GM23338 (cell line): ENCODE measurements around the gene SBF2. TPM values are rescaled to one million over a fixed set of nuclear protein-coding genes. Genes with fewer than 3 reads are reported as not detected.

Source experiments
- ATAC-seq: fragments of 200-7000 bp; cut with Tn5 transposase; 3 replicates; pipeline ENCODE4 v1.9.1; 2020
- DNase-seq: peaks from one replicate; pipeline ENCODE4 v3.0.0-alpha.2; 2015; ENCODE audit warnings: low spot score
- H2AFZ ChIP-seq: fragments of 200-600 bp; sonication (generic); 2 replicates; pipeline ENCODE4 v1.8.0; 2016; ENCODE audit warnings: antibody characterized with exemption, mild to moderate bottlenecking, moderate library complexity
- H3F3A ChIP-seq: fragments of 200-600 bp; sonication (generic); replicated peaks from 2 replicates; pipeline ENCODE4 v1.8.0; 2017; ENCODE audit warnings: antibody characterized with exemption, mixed run types, low read depth
- H3K27ac ChIP-seq: fragments of 200-600 bp; sonication (generic); 2 replicates; pipeline ENCODE4 v1.6.1; 2016; ENCODE audit warnings: low read depth
- H3K27me3 ChIP-seq: fragments of 200-600 bp; sonication (generic); 2 replicates; pipeline ENCODE4 v1.8.0; 2016; ENCODE audit warnings: mild to moderate bottlenecking, mixed run types, moderate library complexity; ENCODE audit not compliant: insufficient read depth
- H3K36me3 ChIP-seq: fragments of 200-600 bp; sonication (generic); 2 replicates; pipeline ENCODE4 v1.8.0; 2016; ENCODE audit warnings: mild to moderate bottlenecking; ENCODE audit not compliant: insufficient read depth
- H3K4me1 ChIP-seq: fragments of 200-600 bp; sonication (generic); 2 replicates; pipeline ENCODE4 v1.8.0; 2016; ENCODE audit warnings: mild to moderate bottlenecking, moderate library complexity; ENCODE audit not compliant: insufficient read depth
- H3K4me2 ChIP-seq: fragments of 200-600 bp; sonication (generic); 2 replicates; pipeline ENCODE4 v1.7.1; 2017; ENCODE audit warnings: mixed run types
- H3K4me3 ChIP-seq: fragments of 200-600 bp; sonication (generic); 2 replicates; pipeline ENCODE4 v1.6.1; 2016; ENCODE audit warnings: mixed run types
- H3K79me2 ChIP-seq: fragments of 200-600 bp; sonication (generic); replicated peaks from 2 replicates; pipeline ENCODE4 v1.8.0; 2017; ENCODE audit warnings: mild to moderate bottlenecking; ENCODE audit not compliant: insufficient read depth
- H3K9me2 ChIP-seq: fragments of 200-600 bp; sonication (generic); 2 replicates; pipeline ENCODE4 v1.8.0; 2017; ENCODE audit not compliant: insufficient read depth
- H4K20me1 ChIP-seq: fragments of 200-600 bp; sonication (generic); replicated peaks from 2 replicates; pipeline ENCODE4 v1.8.0; 2017; ENCODE audit warnings: mild to moderate bottlenecking; ENCODE audit not compliant: insufficient read depth
- H3K27ac Mint-ChIP-seq: 2 replicates; pipeline ENCODE4 v1.8.0; 2020; ENCODE audit warnings: inconsistent platforms, mild to moderate bottlenecking, moderate library complexity, mixed read lengths
- H3K27me3 Mint-ChIP-seq: 3 replicates; pipeline ENCODE4 v1.8.0; 2022; ENCODE audit warnings: low read depth, mild to moderate bottlenecking, moderate library complexity, mixed read lengths, inconsistent platforms; ENCODE audit not compliant: insufficient read depth, poor library complexity
- H3K36me3 Mint-ChIP-seq: 3 replicates; pipeline ENCODE4 v1.8.0; 2021; ENCODE audit warnings: low read depth, mild to moderate bottlenecking, inconsistent platforms, moderate library complexity, mixed read lengths
- H3K4me1 Mint-ChIP-seq: 3 replicates; pipeline ENCODE4 v1.8.0; 2020; ENCODE audit warnings: mild to moderate bottlenecking, inconsistent platforms, mixed read lengths
- H3K4me3 Mint-ChIP-seq: 3 replicates; pipeline ENCODE4 v1.8.0; 2021; ENCODE audit warnings: moderate library complexity, mild to moderate bottlenecking, inconsistent platforms, mixed read lengths
- H3K9me3 Mint-ChIP-seq: 3 replicates; pipeline ENCODE4 v1.8.0; 2020; ENCODE audit warnings: moderate library complexity, mild to moderate bottlenecking, inconsistent platforms, mixed read lengths
- CREB1 ChIP-seq: fragments of 250-450 bp; sonication (Bioruptor Pico); IDR thresholded peaks from 2 replicates; pipeline ENCODE4 v1.5.0; 2020; ENCODE audit warnings: low read depth, mild to moderate bottlenecking, moderate library complexity
- EZH2 ChIP-seq: fragments of 200-600 bp; sonication (generic); IDR thresholded peaks from one replicate; pipeline ENCODE4 v1.8.0; 2017; ENCODE audit warnings: antibody characterized with exemption, mild to moderate bottlenecking, low read depth; ENCODE audit not compliant: unreplicated experiment
- EZH2phosphoT487 ChIP-seq: fragments of 200-600 bp; sonication (generic); IDR thresholded peaks from one replicate; pipeline ENCODE4 v1.8.1; 2018; ENCODE audit warnings: antibody characterized with exemption; ENCODE audit not compliant: unreplicated experiment
- JUNB ChIP-seq: IDR thresholded peaks from one replicate; pipeline ENCODE4 v1.6.1; 2016; ENCODE audit warnings: antibody characterized with exemption; ENCODE audit not compliant: unreplicated experiment
- NANOG ChIP-seq: IDR thresholded peaks from 2 replicates; pipeline ENCODE4 v1.6.1; 2016; ENCODE audit warnings: antibody characterized with exemption, borderline replicate concordance
- POLR2AphosphoS5 ChIP-seq: IDR thresholded peaks from 2 replicates; pipeline ENCODE4 v1.6.1; 2016; ENCODE audit warnings: antibody characterized with exemption, low read depth
- REST ChIP-seq: IDR thresholded peaks from one replicate; pipeline ENCODE4 v1.6.1; 2018; ENCODE audit warnings: antibody characterized with exemption; ENCODE audit not compliant: unreplicated experiment
- STAT1 ChIP-seq: IDR thresholded peaks from one replicate; pipeline ENCODE4 v1.6.1; 2016; ENCODE audit warnings: antibody characterized with exemption; ENCODE audit not compliant: unreplicated experiment
- ZNF114 ChIP-seq: fragments of 250-450 bp; sonication (Bioruptor Pico); IDR thresholded peaks from 2 replicates; pipeline ENCODE4 v1.5.0; 2020; ENCODE audit warnings: mild to moderate bottlenecking, moderate library complexity
- ZNF331 ChIP-seq: fragments of 250-450 bp; sonication (Bioruptor Pico); IDR thresholded peaks from 2 replicates; pipeline ENCODE4 v1.5.0; 2020; ENCODE audit warnings: low read depth, mild to moderate bottlenecking, moderate library complexity
- ZNF462 ChIP-seq: fragments of 250-450 bp; sonication (Bioruptor Pico); IDR thresholded peaks from 2 replicates; pipeline ENCODE4 v1.5.0; 2020; ENCODE audit warnings: mild to moderate bottlenecking, moderate library complexity
- polyA plus RNA-seq: library from polyadenylated mRNA; unstranded; fragments of >200 nt; fragmentation: Nextera tagmentation; extraction: Ambion mirVana; gene quantifications from 2 replicates; pipeline ENCODE4 v1.2.1, GENCODE V29; 2016
- total RNA-seq: library from RNA; depleted of rRNA; stranded (reverse); fragments of >200 nt; shearing (Covaris generic); gene quantifications from 2 replicates; pipeline ENCODE4 v1.2.3, GENCODE V29; 2014
- TF ChIP-seq, protein P1 (sequence below), 2 experiments: fragments of 200-600 bp in 1 of 2; sonication (generic) in 1 of 2; conservative IDR thresholded peaks; 2 replicates each; pipeline versions ENCODE4 v1.5.1 to v1.6.1; 2016 to 2017; ENCODE audit warnings: antibody characterized with exemption in 2 of 2, low read depth in 2 of 2, mild to moderate bottlenecking in 2 of 2, moderate library complexity in 1 of 2
- TF ChIP-seq, protein P2 (sequence below): IDR thresholded peaks from 2 replicates; pipeline ENCODE4 v1.6.1; 2016; ENCODE audit warnings: antibody characterized with exemption

SBF2 gene
- total and polyA plus RNA-seq, 2 experiments from 2014 or later: 25.6 to 53.5 TPM

DNA sequence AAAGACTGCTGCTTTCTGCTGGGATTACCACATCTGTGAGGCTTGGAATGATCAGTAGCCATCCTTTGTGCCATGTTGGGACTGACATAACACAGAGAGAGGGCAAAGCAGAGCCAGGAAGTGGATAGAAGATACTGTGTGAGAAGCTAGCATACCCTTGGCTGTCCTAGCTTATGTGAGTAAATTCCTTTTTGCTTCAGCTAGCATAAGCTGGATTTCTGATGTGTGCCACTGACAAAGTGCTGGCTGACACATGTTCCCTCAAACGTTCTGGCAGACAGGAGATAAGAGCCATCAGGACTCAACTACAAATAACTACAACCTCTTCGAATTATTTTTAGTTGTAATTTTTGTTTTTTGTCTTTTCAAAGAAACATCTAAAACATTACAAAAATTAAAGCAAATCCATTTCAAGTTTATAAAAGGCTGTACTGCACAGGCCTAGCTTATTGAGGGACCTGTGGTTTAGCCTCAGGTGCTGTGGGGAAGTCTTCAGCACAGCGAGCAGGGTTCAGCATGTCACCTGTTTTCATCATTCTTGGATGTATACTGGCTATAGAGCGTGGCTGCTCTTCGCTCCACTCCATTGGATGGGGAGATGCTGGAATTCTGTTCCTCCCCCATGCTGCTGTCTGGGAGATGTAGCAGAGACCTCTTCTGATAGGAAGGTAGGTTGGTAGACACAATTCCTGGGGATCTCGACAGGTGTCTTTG is 509.3 kb downstream of the SBF2 start:
- H4K20me1 ChIP-seq: no peaks in the 10 kb centered on the region
- TF ChIP-seq, protein P1, sequence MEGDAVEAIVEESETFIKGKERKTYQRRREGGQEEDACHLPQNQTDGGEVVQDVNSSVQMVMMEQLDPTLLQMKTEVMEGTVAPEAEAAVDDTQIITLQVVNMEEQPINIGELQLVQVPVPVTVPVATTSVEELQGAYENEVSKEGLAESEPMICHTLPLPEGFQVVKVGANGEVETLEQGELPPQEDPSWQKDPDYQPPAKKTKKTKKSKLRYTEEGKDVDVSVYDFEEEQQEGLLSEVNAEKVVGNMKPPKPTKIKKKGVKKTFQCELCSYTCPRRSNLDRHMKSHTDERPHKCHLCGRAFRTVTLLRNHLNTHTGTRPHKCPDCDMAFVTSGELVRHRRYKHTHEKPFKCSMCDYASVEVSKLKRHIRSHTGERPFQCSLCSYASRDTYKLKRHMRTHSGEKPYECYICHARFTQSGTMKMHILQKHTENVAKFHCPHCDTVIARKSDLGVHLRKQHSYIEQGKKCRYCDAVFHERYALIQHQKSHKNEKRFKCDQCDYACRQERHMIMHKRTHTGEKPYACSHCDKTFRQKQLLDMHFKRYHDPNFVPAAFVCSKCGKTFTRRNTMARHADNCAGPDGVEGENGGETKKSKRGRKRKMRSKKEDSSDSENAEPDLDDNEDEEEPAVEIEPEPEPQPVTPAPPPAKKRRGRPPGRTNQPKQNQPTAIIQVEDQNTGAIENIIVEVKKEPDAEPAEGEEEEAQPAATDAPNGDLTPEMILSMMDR (conservative IDR thresholded peaks at IDR 0.05; ENCODE audit: low read depth in 2 of 2): no peak
- no peak for TF ChIP-seq ZNF114 (CRISPR knock-in tag)
- no peak for TF ChIP-seq ZNF331 (CRISPR knock-in tag)
- no peak for TF ChIP-seq STAT1
- TF ChIP-seq, protein P2, sequence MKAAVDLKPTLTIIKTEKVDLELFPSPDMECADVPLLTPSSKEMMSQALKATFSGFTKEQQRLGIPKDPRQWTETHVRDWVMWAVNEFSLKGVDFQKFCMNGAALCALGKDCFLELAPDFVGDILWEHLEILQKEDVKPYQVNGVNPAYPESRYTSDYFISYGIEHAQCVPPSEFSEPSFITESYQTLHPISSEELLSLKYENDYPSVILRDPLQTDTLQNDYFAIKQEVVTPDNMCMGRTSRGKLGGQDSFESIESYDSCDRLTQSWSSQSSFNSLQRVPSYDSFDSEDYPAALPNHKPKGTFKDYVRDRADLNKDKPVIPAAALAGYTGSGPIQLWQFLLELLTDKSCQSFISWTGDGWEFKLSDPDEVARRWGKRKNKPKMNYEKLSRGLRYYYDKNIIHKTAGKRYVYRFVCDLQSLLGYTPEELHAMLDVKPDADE: no peak
- no peak for TF ChIP-seq JUNB
- TF ChIP-seq POLR2AphosphoS5: no peak
- no peak for TF ChIP-seq ZNF462 (CRISPR knock-in tag)
- no peak for TF ChIP-seq EZH2
- no peak for TF ChIP-seq NANOG
- no peak for TF ChIP-seq REST
- TF ChIP-seq EZH2phosphoT487: no peak
- TF ChIP-seq CREB1 (CRISPR knock-in tag): no peak
- no peaks in the 10 kb centered on the region for H3F3A ChIP-seq
- no peak for DNase-seq
- no peak for ATAC-seq
- no peak overlapping the region for H2AFZ ChIP-seq
- H3K4me1 ChIP-seq: no peaks in the 10 kb centered on the region
- Mint-ChIP-seq H3K27me3 (peaks cover 2% of the 10 kb centered on the region), H3K4me3 (no peak overlapping the region), H3K36me3 (peaks cover 45% of the 10 kb centered on the region), H3K4me1 (peaks cover 1% of the 10 kb centered on the region; the same call in 1 of the 3 replicates), H3K9me3 (no peaks in the 10 kb centered on the region), H3K27ac (no peak overlapping the region)
- H3K79me2 ChIP-seq: no peaks in the 10 kb centered on the region
- no peak overlapping the region for H3K4me2 ChIP-seq
- H3K27me3 ChIP-seq: no peaks in the 10 kb centered on the region
- peaks cover 18% of the 10 kb centered on the region for H3K36me3 ChIP-seq
- H3K27ac ChIP-seq: no peak overlapping the region
- H3K4me3 ChIP-seq: no peak overlapping the region
- H3K9me2 ChIP-seq: 0 out of 2 replicates have a peak, but pooled peaks cover 2% of the 10 kb centered on the region
